Panc1 (cell line): ENCODE results near the gene ADAMTS6. TPM values are rescaled to one million over a fixed set of nuclear protein-coding genes. Genes with fewer than 3 reads are reported as not detected.
"Not testable (repeated sequence)": the region's sequence is repeated elsewhere in the genome, so short reads cannot be mapped to it uniquely, and the experiment has no call there.

Experiments used
- ATAC-seq: fragments of 200-7000 bp; cut with Tn5 transposase; 2 replicates; pipeline ENCODE4 v1.9.1; 2020; ENCODE audit warnings: mild to moderate bottlenecking, moderate library complexity
- BruUV-seq: library from RNA; stranded (reverse); fragments of 400-500 nt; replicated peaks from 2 replicates; lab custom pipeline; 2021; lab: Mats Ljungman, UMichigan
- CTCF ChIA-PET: fragments of 300-600 bp; sonication (Branson Sonifier 250); formaldehyde crosslinking; loops from one replicate; lab custom pipeline; 2022; ENCODE audit warnings: antibody characterized with exemption; lab: Charles Lee
- POLR2A ChIA-PET: fragments of 300-600 bp; sonication (Branson Sonifier 250); formaldehyde crosslinking; loops from one replicate; lab custom pipeline; 2022; ENCODE audit warnings: antibody characterized with exemption; lab: Charles Lee
- DNase-seq: peaks from one replicate; pipeline ENCODE4 v3.0.0-alpha.2; 2010; ENCODE audit warnings: low read depth, low spot score
- H3K27ac ChIP-seq: 2 replicates; pipeline ENCODE4 v1.5.1; 2011; ENCODE audit warnings: mild to moderate bottlenecking, low read length, inconsistent platforms
- H3K27me3 ChIP-seq: fragments of 200-500 bp; sonication (Bioruptor generic); 2 replicates; pipeline ENCODE4 v1.6.0; 2014; ENCODE audit warnings: low read length, inconsistent platforms; ENCODE audit not compliant: control insufficient read depth, insufficient read depth
- H3K36me3 ChIP-seq: fragments of 200-500 bp; sonication (Bioruptor generic); 2 replicates; pipeline ENCODE4 v1.5.1; 2014; ENCODE audit warnings: inconsistent platforms, mild to moderate bottlenecking, low read length, moderate library complexity; ENCODE audit not compliant: control insufficient read depth, insufficient read depth
- H3K4me1 ChIP-seq: 2 replicates; pipeline ENCODE4 v1.5.1; 2011; ENCODE audit warnings: inconsistent platforms, mild to moderate bottlenecking, low read length, moderate library complexity; ENCODE audit not compliant: control insufficient read depth, insufficient read depth
- H3K4me3 ChIP-seq, 2 experiments: 2 replicates each; pipeline ENCODE4 v1.5.1; 2011 to 2012; ENCODE audit warnings: low read depth in 2 of 2, low read length in 2 of 2, mild to moderate bottlenecking in 2 of 2, inconsistent platforms in 1 of 2, moderate library complexity in 1 of 2
- H3K9me3 ChIP-seq: fragments of 200-500 bp; sonication (Bioruptor generic); 2 replicates; pipeline ENCODE4 v1.5.1; 2014; ENCODE audit warnings: low read depth, mild to moderate bottlenecking, inconsistent platforms, low read length, moderate library complexity; ENCODE audit not compliant: control insufficient read depth, insufficient read depth
- CTCF ChIP-seq: fragments of 450-650 bp; IDR thresholded peaks from 2 replicates; pipeline ENCODE4 v1.5.1; 2017; ENCODE audit warnings: mild to moderate bottlenecking
- POLR2AphosphoS5 ChIP-seq: IDR thresholded peaks from 2 replicates; pipeline ENCODE4 v1.6.1; 2012; ENCODE audit warnings: mild to moderate bottlenecking, low read depth, low read length, moderate library complexity
- SIN3A ChIP-seq: IDR thresholded peaks from 2 replicates; pipeline ENCODE4 v1.6.1; 2012; ENCODE audit warnings: low read depth, mild to moderate bottlenecking, low read length, moderate library complexity, borderline replicate concordance; ENCODE audit not compliant: insufficient read depth
- TCF7L2 ChIP-seq: IDR thresholded peaks from 2 replicates; pipeline ENCODE4 v1.6.1; 2011; ENCODE audit warnings: mild to moderate bottlenecking, low read depth, low read length, inconsistent platforms
- in situ Hi-C: cut with HindIII; loops from 2 replicates; pipeline ENCODE4 v1.10.0; 2016; ENCODE audit warnings: low sequenced_read_pairs, low pct_unique_long_range_greater_than_20kb
- intact Hi-C: fragments of 100-400 bp; cut with micrococcal nuclease; formaldehyde crosslinking; loops from one replicate; pipeline ENCODE4 v1.10.0; 2022; ENCODE audit not compliant: unreplicated experiment
- total RNA-seq: library from RNA; stranded (reverse); gene quantifications from one replicate; pipeline ENCODE4 v1.2.1, GENCODE V29; 2021; ENCODE audit not compliant: unreplicated experiment
- TF ChIP-seq, protein P1 (sequence below), 2 experiments: IDR thresholded peaks; 2 replicates each; pipeline ENCODE4 v1.6.1; 2011 to 2012; ENCODE audit warnings: low read depth in 2 of 2, control low read depth in 1 of 2, low read length in 1 of 2, mild to moderate bottlenecking in 1 of 2, moderate library complexity in 1 of 2; ENCODE audit not compliant: insufficient read depth in 1 of 2

The ADAMTS6 gene
- total RNA-seq, 1 experiment from 2014 or later = 0.64 TPM

DNA sequence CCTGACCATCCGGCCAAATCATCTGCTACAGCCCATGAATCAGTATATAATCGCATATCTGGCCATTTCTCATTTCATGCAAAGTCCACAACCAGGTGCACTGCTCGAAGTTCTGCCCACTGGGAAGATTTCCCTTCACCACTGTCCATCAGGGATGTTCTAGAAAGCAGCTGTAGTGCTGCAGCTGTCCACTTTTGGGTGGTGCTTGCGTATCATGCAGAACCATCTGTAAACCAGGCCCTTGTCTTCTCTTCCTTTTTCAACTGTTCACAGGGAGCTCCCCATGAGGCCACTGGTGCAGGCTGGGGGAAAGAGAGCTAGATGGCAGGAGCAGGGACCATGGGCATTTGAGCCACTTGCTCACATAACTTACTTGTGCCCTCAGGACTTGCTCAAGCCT lies 7.4 kb upstream of the ADAMTS6 start:
- ChIA-PET POLR2A (no interaction called here), CTCF (no interaction called here)
- BruUV-seq = no TSS peak
- in situ Hi-C loops (no loop called here), intact Hi-C loops (no loop called here)
- Histone ChIP-seq H3K9me3 (no peaks in the 10 kb centered on the region), H3K36me3 (no peaks in the 10 kb centered on the region), H3K4me3 (no peak overlapping the region), H3K27ac (no peak overlapping the region), H3K4me1 (no peaks in the 10 kb centered on the region), H3K27me3 (no peaks in the 10 kb centered on the region)
- DNase-seq (no peak), ATAC-seq (no peak)
- TF ChIP-seq, protein P1, sequence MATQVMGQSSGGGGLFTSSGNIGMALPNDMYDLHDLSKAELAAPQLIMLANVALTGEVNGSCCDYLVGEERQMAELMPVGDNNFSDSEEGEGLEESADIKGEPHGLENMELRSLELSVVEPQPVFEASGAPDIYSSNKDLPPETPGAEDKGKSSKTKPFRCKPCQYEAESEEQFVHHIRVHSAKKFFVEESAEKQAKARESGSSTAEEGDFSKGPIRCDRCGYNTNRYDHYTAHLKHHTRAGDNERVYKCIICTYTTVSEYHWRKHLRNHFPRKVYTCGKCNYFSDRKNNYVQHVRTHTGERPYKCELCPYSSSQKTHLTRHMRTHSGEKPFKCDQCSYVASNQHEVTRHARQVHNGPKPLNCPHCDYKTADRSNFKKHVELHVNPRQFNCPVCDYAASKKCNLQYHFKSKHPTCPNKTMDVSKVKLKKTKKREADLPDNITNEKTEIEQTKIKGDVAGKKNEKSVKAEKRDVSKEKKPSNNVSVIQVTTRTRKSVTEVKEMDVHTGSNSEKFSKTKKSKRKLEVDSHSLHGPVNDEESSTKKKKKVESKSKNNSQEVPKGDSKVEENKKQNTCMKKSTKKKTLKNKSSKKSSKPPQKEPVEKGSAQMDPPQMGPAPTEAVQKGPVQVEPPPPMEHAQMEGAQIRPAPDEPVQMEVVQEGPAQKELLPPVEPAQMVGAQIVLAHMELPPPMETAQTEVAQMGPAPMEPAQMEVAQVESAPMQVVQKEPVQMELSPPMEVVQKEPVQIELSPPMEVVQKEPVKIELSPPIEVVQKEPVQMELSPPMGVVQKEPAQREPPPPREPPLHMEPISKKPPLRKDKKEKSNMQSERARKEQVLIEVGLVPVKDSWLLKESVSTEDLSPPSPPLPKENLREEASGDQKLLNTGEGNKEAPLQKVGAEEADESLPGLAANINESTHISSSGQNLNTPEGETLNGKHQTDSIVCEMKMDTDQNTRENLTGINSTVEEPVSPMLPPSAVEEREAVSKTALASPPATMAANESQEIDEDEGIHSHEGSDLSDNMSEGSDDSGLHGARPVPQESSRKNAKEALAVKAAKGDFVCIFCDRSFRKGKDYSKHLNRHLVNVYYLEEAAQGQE (IDR thresholded peaks at IDR 0.05; ENCODE audit: insufficient read depth in 1 of 2, low read depth in 2 of 2, low read length in 1 of 2) = no peak
- TF ChIP-seq SIN3A = no peak
- TF ChIP-seq TCF7L2 = no peak
- TF ChIP-seq POLR2AphosphoS5 = no peak
- TF ChIP-seq CTCF = no peak

- intact Hi-C loops, POLR2A ChIA-PET, DNase-seq, H3K4me3 ChIP-seq, ATAC-seq, CTCF ChIA-PET, H3K27ac ChIP-seq, H3K36me3 ChIP-seq, H3K4me1 ChIP-seq, in situ Hi-C loops, H3K27me3 ChIP-seq, BruUV-seq, H3K9me3 ChIP-seq: not testable (repeated sequence)
- peak; percentile 39 for TF ChIP-seq CTCF
Measured at GRCh38 chr5:65488038-65488687, 6.4 kb upstream of the ADAMTS6 start.

DNA sequence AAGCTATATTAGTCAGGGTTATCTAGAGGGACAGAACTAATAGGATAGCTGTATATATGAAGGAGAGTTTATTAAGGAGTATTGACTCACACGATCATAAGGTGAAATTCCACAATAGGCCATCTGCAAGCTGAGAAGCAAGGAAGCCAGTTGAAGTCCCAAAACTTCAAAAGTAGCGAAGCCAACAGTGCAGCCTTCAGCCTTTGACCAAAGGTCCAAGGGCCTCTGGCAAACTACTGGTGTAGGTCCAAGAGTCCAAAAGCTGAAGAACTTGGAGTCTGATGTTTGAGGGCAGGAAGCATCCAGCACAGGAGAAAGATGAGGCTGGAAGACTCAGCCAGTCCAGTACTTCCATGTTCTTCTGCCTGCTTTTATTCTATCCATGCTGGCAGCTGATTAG lies 5.1 kb upstream of the ADAMTS6 start:
- intact Hi-C loops, H3K4me1 ChIP-seq, BruUV-seq, H3K27ac ChIP-seq, H3K27me3 ChIP-seq, ATAC-seq, DNase-seq, CTCF ChIA-PET, H3K9me3 ChIP-seq, POLR2A ChIA-PET, H3K4me3 ChIP-seq, H3K36me3 ChIP-seq, in situ Hi-C loops: not testable (repeated sequence)
